Rectal smooth muscle tissue (tissue), 1 donor: ENCODE measurements around the gene ACOXL.

Source experiments
- H3K27ac ChIP-seq: one replicate; pipeline ENCODE4 v1.7.0; 2013; ENCODE audit warnings: low read depth, low read length, inconsistent platforms
- H3K27me3 ChIP-seq: one replicate; pipeline ENCODE4 v1.7.0; 2013; ENCODE audit warnings: low read length; ENCODE audit not compliant: control insufficient read depth, insufficient read depth
- H3K36me3 ChIP-seq: one replicate; pipeline ENCODE4 v1.7.0; 2013; ENCODE audit warnings: low read length; ENCODE audit not compliant: control insufficient read depth, insufficient read depth
- H3K4me1 ChIP-seq: one replicate; pipeline ENCODE4 v1.7.0; 2013; ENCODE audit warnings: low read length; ENCODE audit not compliant: control insufficient read depth, insufficient read depth
- H3K4me3 ChIP-seq: one replicate; pipeline ENCODE4 v1.7.0; 2013; ENCODE audit warnings: low read length
- H3K9ac ChIP-seq: one replicate; pipeline ENCODE4 v1.7.0; 2013; ENCODE audit warnings: low read length

The ACOXL gene

GRCh38 chr2:110771547-110772382, 39.4 kb downstream of the ACOXL start:
- H3K4me3 ChIP-seq: no peak overlapping the region
- H3K27ac ChIP-seq: no peak overlapping the region

DNA sequence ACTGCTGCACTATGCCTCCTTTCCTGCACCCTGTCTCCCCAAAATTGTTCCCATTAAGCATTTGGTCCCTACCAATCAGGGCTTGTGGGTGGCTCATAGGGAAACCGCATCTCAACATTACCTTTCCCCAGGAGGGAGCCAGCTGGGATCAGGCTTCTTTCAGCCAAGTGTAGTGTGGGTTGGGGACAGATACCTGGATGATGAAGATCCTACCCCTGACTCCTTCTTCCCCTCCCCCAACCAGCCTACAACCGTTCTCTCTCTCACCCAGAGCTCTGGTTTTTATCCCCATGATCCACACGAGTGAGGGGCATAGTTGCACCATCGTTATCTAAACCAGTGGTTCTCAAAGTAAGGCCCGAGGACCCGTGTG, 40.0 kb downstream of the ACOXL start:
- Histone ChIP-seq H3K9ac (no peak overlapping the region), H3K36me3 (no peaks in the 10 kb centered on the region), H3K4me1 (peaks cover 13% of the 10 kb centered on the region), H3K4me3 (no peak overlapping the region), H3K27ac (no peak overlapping the region), H3K27me3 (peaks cover 2% of the 10 kb centered on the region)

More at GRCh38 chr2:110771547-110772382, 39.4 kb downstream of the ACOXL start:
- Histone ChIP-seq H3K4me1 (peaks cover 13% of the 10 kb centered on the region), H3K9ac (no peak overlapping the region), H3K36me3 (no peaks in the 10 kb centered on the region), H3K27me3 (peaks cover 2% of the 10 kb centered on the region)

- H3K27me3 ChIP-seq: peaks cover 2% of the 10 kb centered on the region
- no peak overlapping the region for H3K4me3 ChIP-seq
- peak overlapping the region; percentile 19 for H3K27ac ChIP-seq
- no peak overlapping the region for H3K9ac ChIP-seq
- no peaks in the 10 kb centered on the region for H3K36me3 ChIP-seq
- peaks cover 13% of the 10 kb centered on the region for H3K4me1 ChIP-seq
Measured at GRCh38 chr2:110773401-110773921, 41.1 kb downstream of the ACOXL start.

DNA sequence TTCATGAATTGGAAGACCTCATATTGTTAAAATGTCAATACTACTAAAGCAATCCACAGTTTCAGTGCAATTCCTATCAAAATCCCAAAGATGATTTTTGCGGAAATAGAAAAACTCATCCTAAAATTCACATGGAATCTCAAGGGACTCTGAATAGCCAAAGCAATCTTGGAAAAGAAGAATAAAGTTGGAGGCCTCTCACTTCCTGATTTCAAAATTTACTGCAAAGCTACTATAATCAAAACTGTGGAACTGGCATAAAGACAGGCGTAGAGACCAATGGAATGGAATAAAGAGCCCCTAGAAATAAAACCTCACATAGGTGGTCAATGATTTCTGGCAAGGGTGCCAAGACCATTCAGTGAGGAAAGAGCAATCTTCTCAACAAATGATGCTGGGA, 42.3 kb downstream of the ACOXL start:
- Histone ChIP-seq H3K9ac (no peak overlapping the region), H3K27ac (no peak overlapping the region), H3K4me1 (peaks cover 13% of the 10 kb centered on the region), H3K4me3 (no peak overlapping the region), H3K27me3 (peaks cover 2% of the 10 kb centered on the region), H3K36me3 (no peaks in the 10 kb centered on the region)

DNA sequence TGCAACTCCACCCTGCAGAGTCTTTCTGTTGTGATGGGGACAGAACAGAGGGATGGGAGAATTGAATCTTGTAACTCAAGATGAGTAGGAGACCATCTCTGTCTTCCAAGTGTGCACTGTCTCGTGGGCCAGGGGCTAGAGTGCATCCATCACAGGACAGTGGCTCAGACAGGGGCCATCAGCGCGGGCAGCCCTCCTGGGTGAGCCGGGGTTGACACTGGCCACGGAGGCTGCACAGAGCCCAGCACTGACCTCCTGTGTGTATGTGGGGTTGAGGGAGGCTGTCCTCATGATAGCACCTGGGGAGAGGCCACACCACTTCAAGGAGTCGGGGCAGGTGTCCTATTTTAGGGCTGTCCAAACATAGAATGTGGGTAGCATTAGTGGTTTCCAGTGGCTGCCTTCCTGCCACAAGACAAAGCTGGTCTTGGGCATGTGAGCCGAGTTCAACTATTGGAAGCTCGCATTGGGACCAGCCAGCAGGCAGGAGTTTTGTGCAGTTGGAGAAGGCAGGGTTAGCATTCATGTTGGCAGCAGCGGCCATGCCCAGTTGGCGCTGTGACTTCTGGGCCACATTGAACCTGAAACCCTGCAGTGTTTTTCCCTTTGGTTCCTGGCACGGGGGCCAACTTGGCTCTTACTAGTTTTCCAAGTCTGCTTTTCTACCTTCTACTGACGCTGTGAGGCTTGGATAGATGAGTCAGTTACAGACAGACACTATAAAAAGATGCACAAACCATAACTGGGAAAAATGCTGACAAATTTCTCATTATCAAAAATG, 45.3 kb downstream of the ACOXL start:
- Histone ChIP-seq H3K9ac (no peak overlapping the region), H3K36me3 (no peaks in the 10 kb centered on the region), H3K4me1 (peaks cover 4% of the 10 kb centered on the region), H3K4me3 (no peak overlapping the region), H3K27me3 (no peaks in the 10 kb centered on the region), H3K27ac (no peak overlapping the region)

GRCh38 chr2:110780461-110780860, 48.1 kb downstream of the ACOXL start:
- Histone ChIP-seq H3K4me3 (no peak overlapping the region), H3K27me3 (no peaks in the 10 kb centered on the region), H3K9ac (no peak overlapping the region), H3K4me1 (no peaks in the 10 kb centered on the region), H3K36me3 (no peaks in the 10 kb centered on the region), H3K27ac (no peak overlapping the region)

DNA sequence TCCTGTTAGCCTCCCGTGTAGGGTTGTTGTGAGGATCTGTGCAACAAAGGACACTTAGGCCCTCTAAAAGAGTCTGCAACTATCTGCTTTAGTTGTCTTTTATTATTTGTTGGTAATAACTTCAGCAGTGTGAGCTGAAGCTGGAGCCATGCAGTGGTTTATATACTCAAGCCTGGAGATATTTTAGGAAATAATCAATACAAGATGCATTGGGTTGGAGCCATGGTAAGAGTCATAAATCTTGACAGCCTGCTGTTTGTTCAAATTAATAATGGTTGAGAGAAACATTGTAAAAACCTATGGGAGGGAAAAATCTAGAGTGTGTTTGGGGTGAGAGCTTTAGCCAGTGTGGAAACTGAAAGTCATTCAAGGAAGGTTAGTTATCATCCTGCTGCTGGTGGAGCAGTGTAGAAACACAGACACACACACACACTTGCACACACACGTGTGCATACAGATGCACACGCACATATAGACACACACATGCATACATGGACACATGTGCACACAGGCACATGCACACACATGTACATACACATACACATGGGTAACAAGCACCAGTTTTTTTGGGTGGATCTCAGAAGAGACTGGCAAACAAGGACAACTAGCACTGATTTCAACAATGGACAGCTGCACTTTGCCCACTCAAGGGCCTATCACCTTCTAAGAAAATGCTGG, 51.0 kb downstream of the ACOXL start:
- no peak overlapping the region for H3K4me3 ChIP-seq
- H3K27ac ChIP-seq: no peak overlapping the region
- no peaks in the 10 kb centered on the region for H3K36me3 ChIP-seq
- H3K4me1 ChIP-seq: no peaks in the 10 kb centered on the region
- H3K9ac ChIP-seq: no peak overlapping the region
- H3K27me3 ChIP-seq: no peaks in the 10 kb centered on the region

DNA sequence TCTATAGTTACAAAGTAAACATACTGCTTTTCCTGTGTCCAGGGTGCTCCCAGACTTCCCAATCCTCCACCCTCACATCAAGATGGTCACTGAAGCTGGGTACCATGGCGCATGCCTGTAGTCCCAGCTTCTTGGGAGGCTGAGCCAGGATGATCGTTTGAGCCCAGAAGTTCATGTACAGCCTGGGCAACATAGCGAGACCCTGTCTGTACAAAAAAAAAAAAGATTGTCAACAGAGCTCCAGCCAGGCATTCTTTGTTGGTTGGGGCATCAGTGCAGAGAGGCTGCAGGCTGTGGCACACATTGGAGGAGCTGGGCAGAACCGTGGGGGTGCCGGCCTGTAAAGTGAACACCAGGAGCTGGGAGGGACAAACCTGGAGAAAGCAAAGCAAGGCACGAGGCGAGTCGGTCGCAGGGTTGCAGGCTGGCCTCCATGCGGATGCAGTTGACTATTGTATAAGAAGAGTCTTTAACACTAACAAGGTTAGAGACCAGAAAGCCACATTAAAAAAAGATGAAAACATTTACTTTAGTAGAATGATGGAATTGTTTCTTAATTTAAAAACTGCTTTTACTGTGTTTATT, 51.8 kb downstream of the ACOXL start:
- no peaks in the 10 kb centered on the region for H3K36me3 ChIP-seq
- no peak overlapping the region for H3K4me3 ChIP-seq
- H3K27ac ChIP-seq: no peak overlapping the region
- H3K9ac ChIP-seq: no peak overlapping the region
- H3K27me3 ChIP-seq: no peaks in the 10 kb centered on the region
- no peaks in the 10 kb centered on the region for H3K4me1 ChIP-seq

GRCh38 chr2:110785439-110785838, 53.1 kb downstream of the ACOXL start:
- Histone ChIP-seq H3K9ac (no peak overlapping the region), H3K27ac (no peak overlapping the region), H3K27me3 (no peaks in the 10 kb centered on the region), H3K4me1 (no peaks in the 10 kb centered on the region), H3K36me3 (no peaks in the 10 kb centered on the region), H3K4me3 (no peak overlapping the region)

DNA sequence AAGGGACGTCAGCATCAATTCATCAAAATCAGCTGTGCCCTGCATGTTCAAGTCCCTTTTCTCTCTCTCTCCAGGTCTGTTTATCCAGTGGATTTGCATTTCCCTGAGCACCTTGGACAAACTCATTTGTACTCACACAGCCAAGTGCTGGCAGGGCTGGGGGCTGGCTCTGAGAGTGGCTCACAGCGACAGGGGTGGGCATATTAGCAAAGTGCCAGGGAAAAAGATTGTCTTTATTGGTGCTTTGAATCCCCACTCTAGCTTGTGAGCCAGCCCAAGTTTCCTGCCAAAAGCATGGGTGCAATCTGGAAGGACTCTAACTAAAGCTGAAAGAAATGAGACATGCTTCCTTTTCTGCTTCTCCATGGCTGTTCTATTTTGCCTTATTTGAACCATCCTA, 56.6 kb downstream of the ACOXL start:
- no peaks in the 10 kb centered on the region for H3K36me3 ChIP-seq
- no peaks in the 10 kb centered on the region for H3K27me3 ChIP-seq
- H3K4me3 ChIP-seq: no peak overlapping the region
- no peak overlapping the region for H3K9ac ChIP-seq
- H3K27ac ChIP-seq: no peak overlapping the region
- no peaks in the 10 kb centered on the region for H3K4me1 ChIP-seq

- H3K4me1 ChIP-seq: no peaks in the 10 kb centered on the region
- no peaks in the 10 kb centered on the region for H3K36me3 ChIP-seq
- H3K27me3 ChIP-seq: no peaks in the 10 kb centered on the region
- no peak overlapping the region for H3K9ac ChIP-seq
- no peak overlapping the region for H3K27ac ChIP-seq
- no peak overlapping the region for H3K4me3 ChIP-seq
Measured at GRCh38 chr2:110789706-110790105, 57.3 kb downstream of the ACOXL start.

DNA sequence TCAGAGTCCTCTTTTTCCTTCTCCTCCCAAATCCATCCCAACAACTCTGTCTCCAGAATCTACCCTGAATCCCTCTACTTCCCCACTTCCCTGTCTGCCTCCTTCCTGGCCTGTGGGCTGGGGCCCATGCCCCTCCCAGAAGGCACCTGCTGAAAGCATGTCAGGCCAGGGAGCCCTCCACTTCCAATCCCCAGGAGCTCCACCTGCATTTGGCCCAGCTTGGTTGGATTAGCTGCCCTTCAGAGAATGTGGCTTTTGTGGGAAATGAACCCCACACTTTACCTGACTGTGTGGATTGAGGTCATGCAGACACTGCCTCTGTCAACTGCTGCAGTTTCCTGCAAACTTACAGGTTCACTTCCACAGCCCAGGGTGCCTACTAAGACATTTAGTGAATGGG, 58.5 kb downstream of the ACOXL start:
- H3K4me1 ChIP-seq: no peaks in the 10 kb centered on the region
- no peaks in the 10 kb centered on the region for H3K36me3 ChIP-seq
- H3K27ac ChIP-seq: no peak overlapping the region
- H3K9ac ChIP-seq: no peak overlapping the region
- no peak overlapping the region for H3K4me3 ChIP-seq
- H3K27me3 ChIP-seq: no peaks in the 10 kb centered on the region
